Stimulated activated CD4-positive, alpha-beta T cell treated with anti-CD3 and anti-CD28 coated beads, Interleukin-15, amount 100 ng/mL, for 1 hour (primary cell): ENCODE data around the gene OBSCN.

ENCODE experiments used
- DNase-seq, 2 donors: peaks; one replicate each; pipeline ENCODE4 v3.0.0-alpha.2; 2020; ENCODE audit warnings: low read depth in 1 of 2, low spot score in 1 of 2

Gene OBSCN

DNA sequence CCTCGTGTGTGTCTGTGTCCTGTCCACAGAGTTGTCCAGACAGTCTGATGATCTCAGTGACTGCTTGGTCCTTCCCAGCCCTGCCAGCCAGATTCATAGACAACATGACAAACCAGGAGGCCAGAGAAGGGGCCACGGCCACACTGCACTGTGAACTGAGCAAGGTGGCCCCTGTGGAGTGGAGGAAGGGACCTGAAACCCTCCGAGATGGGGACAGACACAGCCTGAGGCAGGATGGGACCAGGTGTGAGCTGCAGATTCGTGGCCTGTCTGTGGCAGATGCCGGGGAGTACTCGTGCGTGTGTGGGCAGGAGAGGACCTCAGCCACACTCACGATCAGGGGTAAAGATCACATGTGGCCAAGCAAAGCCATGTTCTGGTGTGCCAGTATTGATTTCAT lies 96.4 kb downstream of the OBSCN start:
- no peak for DNase-seq

DNA sequence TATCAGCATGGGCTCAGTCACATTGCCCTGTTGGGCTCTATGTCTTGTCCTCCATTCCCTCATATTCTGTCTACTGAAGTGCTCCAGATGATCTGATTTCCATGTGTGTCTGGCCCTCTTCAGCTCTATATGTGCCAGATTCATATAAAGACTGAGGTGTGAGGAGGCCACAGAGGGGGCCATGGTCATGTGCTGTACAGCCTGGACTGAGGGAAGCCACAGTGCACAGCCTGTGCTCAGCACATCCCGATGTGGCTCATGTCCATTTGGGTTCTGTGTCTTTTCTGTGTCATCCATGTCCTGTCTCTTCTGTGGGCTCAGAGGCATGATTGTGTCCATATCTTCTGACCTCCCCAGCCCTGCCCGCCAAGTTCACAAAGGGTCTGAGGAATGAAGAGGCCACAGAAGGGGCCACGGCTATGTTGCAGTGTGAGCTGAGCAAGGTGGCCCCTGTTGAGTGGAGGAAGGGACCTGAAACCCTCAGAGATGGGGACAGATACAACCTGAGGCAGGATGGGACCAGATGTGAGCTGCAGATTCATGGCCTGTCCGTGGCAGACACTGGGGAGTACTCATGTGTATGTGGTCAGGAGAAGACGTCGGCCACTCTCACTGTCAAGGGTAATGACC lies 97.0 kb downstream of the OBSCN start:
- DNase-seq, result no peak

DNA sequence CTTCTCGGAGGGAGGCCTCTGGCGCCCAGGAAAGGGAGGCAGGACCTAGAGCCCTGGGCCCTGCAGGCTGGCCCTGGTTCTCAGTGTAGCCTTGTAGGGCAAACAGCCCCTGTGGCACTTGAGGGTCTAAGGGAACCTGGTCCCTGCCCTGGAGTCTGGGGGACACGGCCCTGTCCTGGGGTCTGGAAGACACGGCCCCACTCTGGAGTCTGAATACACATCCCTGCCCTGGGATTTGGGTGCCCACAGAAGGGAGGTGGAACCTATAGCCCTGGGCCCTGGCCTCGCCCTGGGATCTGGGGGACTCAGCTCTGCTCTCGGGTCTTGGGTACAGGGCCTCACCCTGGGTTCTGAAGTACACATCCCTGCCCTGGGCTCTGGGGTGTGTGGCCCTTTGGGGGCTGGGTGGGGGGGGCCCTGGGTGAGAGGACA lies 97.9 kb downstream of the OBSCN start:
- no peak for DNase-seq

DNA sequence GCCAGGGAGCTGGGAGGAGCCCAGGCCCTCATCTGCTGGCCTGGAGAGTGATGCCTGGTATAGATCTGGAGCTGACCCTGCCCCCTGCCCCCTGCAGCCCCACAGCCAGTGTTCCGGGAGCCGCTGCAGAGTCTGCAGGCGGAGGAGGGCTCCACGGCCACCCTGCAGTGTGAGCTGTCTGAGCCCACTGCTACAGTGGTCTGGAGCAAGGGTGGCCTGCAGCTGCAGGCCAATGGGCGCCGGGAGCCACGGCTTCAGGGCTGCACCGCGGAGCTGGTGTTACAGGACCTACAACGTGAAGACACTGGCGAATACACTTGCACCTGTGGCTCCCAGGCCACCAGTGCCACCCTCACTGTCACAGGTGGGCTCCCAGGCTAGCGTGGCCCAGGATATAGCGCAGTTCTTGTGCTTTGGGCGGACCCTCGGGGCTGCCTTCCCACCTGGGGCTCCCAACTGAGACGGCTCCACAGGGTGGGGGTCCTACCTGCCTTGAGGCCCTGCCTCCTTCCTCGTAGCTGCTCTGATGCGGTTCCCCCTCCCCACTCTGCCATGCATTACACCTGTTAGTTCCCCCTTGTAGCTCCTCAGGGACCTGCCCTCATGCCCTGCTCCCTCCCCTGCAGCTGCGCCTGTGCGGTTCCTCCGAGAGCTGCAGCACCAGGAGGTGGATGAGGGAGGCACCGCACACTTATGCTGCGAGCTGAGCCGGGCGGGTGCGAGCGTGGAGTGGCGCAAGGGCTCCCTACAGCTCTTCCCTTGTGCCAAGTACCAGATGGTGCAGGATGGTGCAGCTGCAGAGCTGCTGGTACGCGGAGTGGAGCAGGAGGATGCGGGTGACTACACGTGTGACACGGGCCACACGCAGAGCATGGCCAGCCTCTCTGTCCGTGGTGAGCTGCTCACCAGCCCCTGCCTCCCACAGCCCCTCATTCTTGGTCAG lies 98.7 kb downstream of the OBSCN start:
- no peak for DNase-seq

DNA sequence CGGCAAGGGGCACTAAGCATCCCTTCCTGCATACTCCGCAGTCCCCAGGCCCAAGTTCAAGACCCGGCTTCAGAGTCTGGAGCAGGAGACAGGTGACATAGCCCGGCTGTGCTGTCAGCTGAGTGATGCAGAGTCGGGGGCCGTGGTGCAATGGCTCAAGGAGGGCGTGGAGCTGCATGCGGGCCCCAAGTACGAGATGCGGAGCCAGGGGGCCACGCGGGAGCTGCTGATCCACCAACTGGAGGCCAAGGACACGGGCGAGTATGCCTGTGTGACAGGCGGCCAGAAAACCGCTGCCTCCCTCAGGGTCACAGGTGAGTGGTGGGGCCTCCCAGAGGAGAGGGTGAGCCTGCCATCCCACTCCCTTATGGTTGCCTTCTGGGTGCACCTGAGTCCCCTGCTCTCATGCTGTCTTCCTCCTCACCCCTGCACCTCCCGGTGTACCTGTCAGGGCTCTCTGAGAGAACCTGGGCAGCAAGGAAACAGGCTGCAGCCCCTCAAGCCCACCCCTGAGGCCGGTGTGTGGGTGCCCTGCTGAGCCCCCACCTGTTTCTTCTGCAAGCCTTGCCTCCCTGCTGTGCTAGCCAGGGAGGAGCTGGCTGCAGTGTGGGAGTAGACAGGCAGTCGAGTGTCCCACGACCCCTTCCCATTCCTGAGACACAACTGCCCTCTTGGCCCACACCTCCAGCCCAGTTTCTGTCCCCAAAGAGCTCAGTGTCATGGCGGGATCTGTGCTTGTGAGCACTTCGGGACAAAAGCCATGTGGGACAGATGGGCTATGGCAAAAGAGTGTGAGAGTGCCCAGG lies 99.6 kb downstream of the OBSCN start:
- no peak for DNase-seq

DNA sequence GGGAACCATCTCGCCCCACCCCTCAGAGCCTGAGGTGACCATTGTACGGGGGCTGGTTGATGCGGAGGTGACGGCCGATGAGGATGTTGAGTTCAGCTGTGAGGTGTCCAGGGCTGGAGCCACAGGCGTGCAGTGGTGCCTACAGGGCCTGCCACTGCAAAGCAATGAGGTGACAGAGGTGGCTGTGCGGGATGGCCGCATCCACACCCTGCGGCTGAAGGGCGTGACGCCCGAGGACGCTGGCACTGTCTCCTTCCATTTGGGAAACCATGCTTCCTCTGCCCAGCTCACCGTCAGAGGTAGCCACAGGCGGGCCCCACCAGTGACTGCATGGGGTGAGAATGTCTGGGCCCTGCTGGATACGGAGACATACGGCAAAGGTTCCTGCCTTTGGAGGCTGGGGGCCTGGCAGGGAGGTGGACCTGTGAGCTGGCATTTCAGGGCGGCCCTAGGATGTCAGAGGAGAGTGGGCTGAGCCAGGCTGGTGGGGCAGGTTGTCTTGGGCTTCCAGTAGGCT lies 100.3 kb downstream of the OBSCN start:
- DNase-seq, result no peak

DNA sequence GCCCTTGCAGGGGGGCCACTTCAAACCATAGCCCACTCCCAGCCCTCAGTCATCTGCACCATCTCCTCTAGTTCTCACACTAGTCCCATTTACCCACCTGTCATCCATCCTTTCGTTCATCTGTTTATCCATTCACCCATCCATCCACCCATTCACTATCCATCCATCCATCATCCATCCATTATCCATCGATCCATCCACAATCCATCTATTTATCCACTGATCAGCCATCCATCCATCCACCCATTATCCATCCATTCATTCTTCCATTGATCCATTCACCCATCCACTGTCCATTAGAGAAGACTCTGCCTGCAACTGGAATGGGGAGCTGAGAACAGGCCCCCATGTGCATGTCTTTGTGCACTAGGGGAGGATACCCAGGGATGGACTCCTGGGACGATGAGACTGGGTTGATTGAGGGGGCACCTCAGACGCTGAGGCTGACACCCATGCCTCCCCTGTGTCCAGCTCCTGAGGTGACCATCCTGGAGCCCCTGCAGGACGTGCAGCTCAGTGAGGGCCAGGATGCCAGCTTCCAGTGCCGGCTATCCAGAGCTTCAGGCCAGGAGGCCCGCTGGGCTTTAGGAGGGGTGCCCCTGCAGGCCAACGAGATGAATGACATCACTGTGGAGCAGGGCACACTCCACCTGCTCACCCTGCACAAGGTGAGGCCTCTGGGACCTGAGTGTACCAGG lies 100.9 kb downstream of the OBSCN start:
- DNase-seq, result no peak

DNA sequence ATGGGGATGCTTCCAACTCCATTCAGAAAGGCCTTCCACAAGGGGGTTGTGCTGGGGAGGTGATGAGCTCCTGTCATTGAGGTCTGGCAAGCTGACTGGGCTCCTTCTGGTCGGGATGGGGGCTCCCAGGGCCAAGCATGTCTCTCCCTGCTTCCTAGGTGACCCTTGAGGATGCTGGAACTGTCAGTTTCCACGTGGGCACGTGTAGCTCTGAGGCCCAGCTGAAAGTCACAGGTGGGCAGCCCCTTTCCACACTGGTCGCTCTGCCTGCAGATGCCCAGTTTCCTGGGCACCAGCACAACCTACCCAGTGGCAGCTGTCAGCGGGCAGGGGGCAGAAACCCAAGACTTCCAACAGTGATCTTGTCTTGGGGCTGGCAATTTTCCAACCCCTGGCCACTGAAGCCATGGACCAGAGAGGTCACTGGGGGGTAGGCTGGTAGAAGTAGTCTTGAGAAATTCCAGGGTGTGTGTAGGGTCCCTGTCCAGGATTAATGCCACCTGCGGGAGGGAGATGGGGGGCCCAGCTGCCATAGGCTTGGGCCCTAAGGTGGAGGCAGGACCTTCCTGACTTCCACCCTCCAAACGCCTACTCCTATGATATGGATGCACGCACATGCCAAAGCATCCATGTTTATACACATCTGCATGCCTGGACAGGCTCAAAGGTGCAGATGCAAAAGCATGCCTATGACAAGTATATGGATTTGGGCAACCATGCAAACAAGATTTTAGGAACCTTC lies 101.7 kb downstream of the OBSCN start:
- no peak for DNase-seq

DNA sequence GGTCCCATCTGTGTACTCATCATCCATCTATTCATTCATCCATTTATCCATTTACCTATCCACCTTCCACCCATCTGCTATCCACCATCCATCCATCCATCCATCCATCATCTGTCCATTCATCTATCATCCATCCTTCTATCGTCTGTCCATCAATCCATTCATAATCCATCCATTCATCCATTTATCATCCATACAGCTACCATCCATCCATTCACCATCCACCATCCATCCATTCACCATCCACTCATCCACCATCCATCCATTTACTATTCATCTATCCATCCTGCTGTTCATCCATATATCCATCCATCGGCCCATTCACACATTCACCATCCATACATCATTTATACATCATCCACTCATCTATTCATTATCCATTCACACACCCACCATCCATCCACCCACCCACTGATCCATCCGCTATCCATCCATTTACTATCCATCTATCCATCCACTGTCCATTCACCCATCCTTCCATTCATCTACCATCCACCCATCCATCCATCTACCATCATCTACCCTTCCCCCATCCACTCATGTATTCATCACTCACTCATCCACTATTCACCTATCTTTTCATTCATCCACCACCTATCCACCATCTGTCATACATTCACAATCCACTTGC lies 102.4 kb downstream of the OBSCN start:
- no peak for DNase-seq

DNA sequence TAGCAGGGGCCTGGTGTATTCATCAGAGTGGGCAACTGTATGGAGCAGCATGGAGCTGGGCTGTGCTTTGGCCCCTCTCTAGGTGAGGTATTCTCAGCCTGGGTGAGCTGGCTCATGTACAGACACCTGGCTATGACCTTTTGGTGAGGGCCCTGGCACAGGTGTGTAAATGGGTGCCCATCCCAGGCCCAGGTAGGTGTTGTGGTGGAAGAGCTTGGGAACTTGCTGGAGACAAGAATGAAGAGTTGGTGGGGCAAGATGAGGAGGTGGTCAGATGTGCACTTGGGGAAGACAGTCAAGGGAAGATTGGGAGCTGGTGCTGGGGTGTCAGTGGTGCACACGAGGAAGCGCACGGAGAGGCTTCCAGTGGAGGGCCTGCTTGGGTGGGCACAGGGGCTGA lies 103.2 kb downstream of the OBSCN start:
- DNase-seq, result no peak

DNA sequence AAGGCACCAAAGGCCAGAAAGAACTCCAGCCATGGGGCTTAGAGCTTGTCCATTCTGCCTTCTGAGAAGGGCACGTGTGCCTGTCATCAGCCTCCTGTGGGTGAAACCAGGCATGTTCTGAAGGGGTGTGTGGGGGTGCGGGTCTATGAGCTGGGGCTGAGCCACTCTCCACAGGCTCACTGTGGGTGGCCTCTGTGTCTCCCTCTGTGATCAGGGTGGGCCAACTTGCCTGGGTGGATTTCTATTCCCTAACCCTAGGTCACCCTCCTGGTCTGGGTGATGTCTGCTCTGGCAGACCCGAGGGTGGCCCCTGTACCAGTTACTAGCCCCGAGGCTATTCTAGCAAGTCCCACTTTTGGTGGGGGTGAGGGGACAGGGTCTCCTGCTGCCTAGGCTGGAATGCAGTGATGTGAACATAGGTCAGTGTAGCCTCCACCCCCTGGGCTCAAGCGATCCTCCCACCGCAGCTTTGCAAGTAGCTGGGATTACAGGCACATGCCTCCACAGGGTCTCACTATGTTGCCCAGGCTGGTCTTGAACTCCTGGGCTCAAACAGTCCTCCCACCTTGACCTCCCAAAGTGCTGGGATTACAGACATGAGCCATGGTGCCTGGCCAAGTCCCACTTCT lies 104.4 kb downstream of the OBSCN start:
- DNase-seq, result no peak

DNA sequence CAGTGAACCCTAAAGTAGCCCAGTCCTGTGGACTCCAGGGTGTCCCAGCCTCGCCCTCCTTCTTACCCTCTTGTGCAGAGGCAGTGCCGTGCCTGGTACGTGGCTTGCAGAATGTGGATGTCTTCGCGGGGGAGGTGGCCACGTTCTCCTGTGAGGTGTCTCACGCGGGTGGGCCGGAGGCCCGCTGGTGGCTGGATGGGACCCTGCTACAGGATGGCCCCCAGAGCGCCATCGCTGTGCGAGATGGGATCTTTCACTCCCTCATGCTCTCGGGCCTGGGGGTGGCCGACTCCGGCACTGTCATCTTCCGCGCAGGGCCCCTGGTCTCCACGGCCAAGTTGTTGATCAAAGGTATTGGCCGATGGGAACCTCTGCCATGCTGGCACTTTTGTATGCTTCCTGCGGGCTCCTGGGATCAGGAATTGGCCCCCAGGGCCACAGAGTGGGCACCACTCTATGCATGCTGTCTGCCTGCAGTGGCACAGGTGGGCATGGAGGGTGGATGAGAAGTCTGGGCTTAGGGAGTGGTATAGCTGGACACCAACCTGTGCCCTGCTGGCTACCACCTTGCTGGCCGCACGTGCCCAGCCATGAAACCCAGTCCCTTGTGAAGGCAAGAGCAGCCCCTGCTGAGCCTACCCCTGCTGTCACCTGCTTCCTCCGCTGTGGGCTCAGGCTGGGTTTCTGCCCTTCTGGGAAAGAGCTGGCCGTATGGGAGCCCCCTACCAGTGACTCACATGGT lies 105.9 kb downstream of the OBSCN start:
- DNase-seq, result no peak

DNA sequence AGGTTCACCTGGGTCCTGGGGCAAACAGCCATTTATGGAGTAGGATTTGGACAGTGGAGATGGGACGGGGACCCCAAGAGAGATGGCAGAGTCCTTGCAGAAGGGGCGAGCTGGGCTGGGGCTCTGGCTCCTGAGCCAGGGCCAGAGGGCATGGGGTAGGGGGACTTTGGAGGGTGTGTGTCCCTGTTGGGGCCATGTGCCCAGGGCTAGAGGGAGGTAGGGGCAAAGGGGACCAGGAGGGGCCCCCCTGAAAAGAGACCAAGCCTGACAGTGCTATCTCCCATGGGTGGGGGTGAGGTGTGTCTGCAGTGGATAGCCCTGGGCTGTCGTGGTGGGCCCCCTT lies 106.4 kb downstream of the OBSCN start:
- no peak for DNase-seq

DNA sequence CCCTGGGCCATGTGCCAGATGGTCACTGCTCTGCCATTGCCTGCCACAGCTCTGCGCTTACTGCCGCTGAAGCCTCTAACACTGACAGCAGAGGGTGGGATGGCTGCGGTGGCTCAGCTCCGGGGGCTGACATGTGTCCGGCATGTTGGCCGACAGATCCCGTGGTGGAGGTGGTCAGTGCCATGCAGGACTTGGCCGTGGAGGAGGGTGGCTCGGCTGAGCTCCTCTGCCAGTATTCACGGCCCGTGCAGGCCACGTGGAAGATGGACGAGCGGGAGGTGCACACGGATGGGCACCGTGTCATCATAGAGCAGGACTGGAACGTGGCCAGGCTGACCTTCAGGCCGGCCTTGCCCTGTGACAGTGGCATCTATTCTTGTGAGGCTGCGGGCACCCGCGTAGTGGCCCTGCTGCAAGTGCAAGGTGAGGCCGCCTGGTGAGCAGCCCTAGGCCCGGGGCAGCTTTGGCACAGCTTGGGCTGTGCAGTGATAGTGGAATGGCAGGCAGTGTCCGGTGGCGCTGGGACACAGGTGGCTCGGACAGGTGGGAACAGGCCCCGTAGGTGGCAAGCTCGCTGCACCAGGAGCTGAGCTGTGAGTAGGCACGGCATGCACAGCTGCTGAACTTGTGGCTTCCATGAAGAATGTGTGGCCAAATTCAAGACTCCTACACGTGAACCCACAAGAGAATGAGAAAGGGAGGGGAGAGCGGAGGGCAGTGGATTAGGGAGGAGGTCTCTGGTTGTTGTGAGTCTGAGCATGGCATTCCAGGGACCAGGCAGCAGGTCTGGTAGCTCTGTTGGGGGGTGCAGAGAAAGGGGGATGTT lies 107.0 kb downstream of the OBSCN start:
- DNase-seq, result no peak

DNA sequence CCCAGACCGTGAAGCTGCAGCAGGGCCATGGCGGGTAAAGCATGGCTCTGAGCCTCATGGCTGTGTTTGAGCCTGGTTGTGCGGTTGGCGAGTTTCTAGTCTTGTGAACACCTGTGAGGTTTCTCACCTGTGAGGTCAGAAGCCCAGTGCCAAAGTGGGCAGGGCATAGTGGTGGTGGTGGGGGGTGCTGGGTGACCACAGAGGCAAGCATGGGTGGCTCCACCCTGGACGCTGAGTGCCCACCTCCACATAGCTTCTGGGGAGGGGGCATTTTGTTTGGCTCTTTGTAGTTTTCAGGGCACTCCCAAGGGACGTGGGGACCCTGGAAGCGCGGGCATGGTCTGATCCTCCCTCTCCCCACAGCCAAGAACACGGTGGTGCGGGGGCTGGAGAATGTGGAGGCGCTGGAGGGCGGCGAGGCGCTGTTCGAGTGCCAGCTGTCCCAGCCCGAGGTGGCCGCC lies 107.7 kb downstream of the OBSCN start:
- DNase-seq, result no peak

DNA sequence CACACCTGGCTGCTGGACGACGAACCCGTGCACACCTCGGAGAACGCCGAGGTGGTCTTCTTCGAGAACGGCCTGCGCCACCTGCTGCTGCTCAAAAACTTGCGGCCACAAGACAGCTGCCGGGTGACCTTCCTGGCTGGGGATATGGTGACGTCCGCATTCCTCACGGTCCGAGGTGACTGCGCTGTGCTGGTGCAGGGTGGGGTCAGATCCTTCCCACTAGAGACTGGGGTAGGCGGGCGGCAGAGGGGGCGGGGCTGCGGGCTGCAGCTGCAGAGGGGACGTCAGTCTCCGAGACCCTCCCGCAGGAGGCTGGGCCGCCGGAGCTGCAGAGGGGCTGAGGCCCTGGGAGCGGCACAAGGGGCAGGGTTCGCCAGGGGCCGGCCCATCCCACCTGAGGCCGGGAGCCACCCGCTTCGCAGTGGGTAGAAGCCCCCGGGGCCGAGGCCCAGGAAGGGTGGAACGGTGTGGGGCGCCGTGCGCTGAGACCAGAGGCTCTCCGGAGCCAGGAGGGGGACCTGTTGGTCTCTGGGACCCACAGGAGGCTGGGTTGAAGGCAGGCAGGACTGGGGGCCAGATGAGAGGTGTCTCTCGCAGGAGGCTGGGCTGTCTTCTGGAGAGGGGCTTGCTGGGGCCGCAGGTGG lies 108.2 kb downstream of the OBSCN start:
- DNase-seq, result no peak
